Kidney (tissue), 14 donors: ENCODE data around the gene CEP57L1. TPM values are rescaled to one million over a fixed set of nuclear protein-coding genes. Genes with fewer than 3 reads are reported as not detected.
"Not testable (repeated sequence)": the region's sequence is repeated elsewhere in the genome, so short reads cannot be mapped to it uniquely, and the experiment has no call there.

ENCODE experiments used
- DNase-seq, 5 donors: peaks; one replicate each; pipeline ENCODE4 v3.0.0-alpha.2; 2013 to 2020
- FAIRE-seq: peaks from 2 replicates; lab custom pipeline; 2012; peaks lifted over from hg19 to GRCh38; lab: Jason Lieb, UNC
- H3K27ac ChIP-seq, 2 donors: one replicate each; pipeline ENCODE4 v1.7.0; 2013; ENCODE audit warnings: low read depth in 2 of 2, low read length in 2 of 2, inconsistent platforms in 1 of 2
- H3K27me3 ChIP-seq: one replicate; pipeline ENCODE4 v1.7.1; 2013; ENCODE audit warnings: low read length, inconsistent platforms; ENCODE audit not compliant: control insufficient read depth, insufficient read depth
- H3K36me3 ChIP-seq, 3 donors: one replicate each; pipeline versions ENCODE4 v1.7.0 to v1.7.1; 2013; ENCODE audit warnings: low read length in 3 of 3, control low read depth in 1 of 3, inconsistent platforms in 1 of 3; ENCODE audit not compliant: insufficient read depth in 3 of 3, control insufficient read depth in 2 of 3
- H3K4me1 ChIP-seq, 3 donors: one replicate each; pipeline versions ENCODE4 v1.7.0 to v1.7.1; 2013; ENCODE audit warnings: low read length in 3 of 3, inconsistent platforms in 1 of 3, low read depth in 1 of 3; ENCODE audit not compliant: control insufficient read depth in 2 of 3, insufficient read depth in 2 of 3
- H3K4me3 ChIP-seq, 3 donors: one replicate each; pipeline versions ENCODE4 v1.7.0 to v1.8.1; 2013; ENCODE audit warnings: low read length in 3 of 3, control low read depth in 1 of 3, inconsistent platforms in 1 of 3
- H3K9ac ChIP-seq, 3 donors: one replicate each; pipeline versions ENCODE4 v1.7.0 to v1.7.1; 2013; ENCODE audit warnings: low read length in 3 of 3, control low read depth in 1 of 3, inconsistent platforms in 1 of 3
- H3K9me3 ChIP-seq, 3 donors: one replicate each; pipeline versions ENCODE4 v1.7.0 to v1.7.1; 2013; ENCODE audit warnings: low read length in 3 of 3, control low read depth in 1 of 3, inconsistent platforms in 1 of 3; ENCODE audit not compliant: control insufficient read depth in 2 of 3, insufficient read depth in 1 of 3
- CTCF ChIP-seq: IDR thresholded peaks from 3 replicates; pipeline ENCODE4 v1.5.1; 2012; ENCODE audit warnings: mild to moderate bottlenecking, moderate library complexity, borderline replicate concordance; ENCODE audit not compliant: insufficient read depth; ENCODE audit errors: extremely low read depth
- intact Hi-C: fragments of 100-400 bp; cut with DNase I; formaldehyde crosslinking; loops from one replicate; pipeline ENCODE4 v1.11.1; 2022
- polyA plus RNA-seq: library from polyadenylated mRNA; stranded (reverse); fragments of 350-450 nt; fragmentation: Illumina TruSeq; extraction: RNeasy Lipid Tissue Mini Kit (QIAGEN cat#74804); gene quantifications from one replicate; pipeline ENCODE4 v1.2.3, GENCODE V29; 2014; ENCODE audit warnings: low read depth, low replicate concordance; ENCODE audit not compliant: insufficient read depth
- total RNA-seq: library from RNA; stranded (reverse); fragmentation: NEBNext Ultra II Directional; extraction: Animal tissue kit (Norgen Biotek cat#: 25700); gene quantifications from one replicate; pipeline ENCODE4 v1.2.1, GENCODE V29; 2021
- donor health status: control.
- donor health status: control.
- donor health status: control.
- donor health status: control.
- donor health status: control.
- donor health status: DM: yes; HTN: yes; CAD: no.
- donor health status: Normal renal cell carcinoma (clear cell type).

CEP57L1 gene
- total and polyA plus RNA-seq, 2 donors from 2014 or later = 6.3 to 10.6 TPM

- intact Hi-C loops = no loop called here
- no peak for FAIRE-seq
Measured at GRCh38 chr6:109104512-109104911, 9.2 kb downstream of the CEP57L1 start.

GRCh38 chr6:109105681-109106080 lies 10.4 kb downstream of the CEP57L1 start:
- intact Hi-C loops = no loop called here
- H3K9ac ChIP-seq = no peak overlapping the region
- no peaks in the 10 kb centered on the region for H3K4me1 ChIP-seq
- no peaks in the 10 kb centered on the region for H3K9me3 ChIP-seq
- FAIRE-seq = no peak
- H3K27ac ChIP-seq = no peak overlapping the region
- no peak overlapping the region for H3K4me3 ChIP-seq
- H3K27me3 ChIP-seq = no peaks in the 10 kb centered on the region
- DNase-seq = no peak
- H3K36me3 ChIP-seq = no peaks in the 10 kb centered on the region
- no peak for TF ChIP-seq CTCF

More at GRCh38 chr6:109104512-109104911, 9.2 kb downstream of the CEP57L1 start:
- H3K4me1 ChIP-seq = no peaks in the 10 kb centered on the region
- no peak overlapping the region for H3K4me3 ChIP-seq
- no peaks in the 10 kb centered on the region for H3K9me3 ChIP-seq
- no peak overlapping the region for H3K9ac ChIP-seq
- no peaks in the 10 kb centered on the region for H3K27me3 ChIP-seq
- no peak for DNase-seq
- no peaks in the 10 kb centered on the region for H3K36me3 ChIP-seq
- TF ChIP-seq CTCF = no peak
- H3K27ac ChIP-seq = no peak overlapping the region

GRCh38 chr6:109109663-109110062 lies 14.4 kb downstream of the CEP57L1 start:
- H3K9me3 ChIP-seq, DNase-seq, H3K4me1 ChIP-seq, H3K36me3 ChIP-seq, H3K27me3 ChIP-seq, H3K27ac ChIP-seq, FAIRE-seq, intact Hi-C loops, H3K9ac ChIP-seq, H3K4me3 ChIP-seq: not testable (repeated sequence)

- H3K4me3 ChIP-seq, intact Hi-C loops, H3K36me3 ChIP-seq, H3K27ac ChIP-seq, DNase-seq, H3K9ac ChIP-seq, H3K4me1 ChIP-seq, H3K9me3 ChIP-seq, H3K27me3 ChIP-seq, FAIRE-seq: not testable (repeated sequence)
Measured at GRCh38 chr6:109112663-109113062, 17.4 kb downstream of the CEP57L1 start.
